ENCODE results near the gene PRKAG2.

PRKAG2 gene

DNA sequence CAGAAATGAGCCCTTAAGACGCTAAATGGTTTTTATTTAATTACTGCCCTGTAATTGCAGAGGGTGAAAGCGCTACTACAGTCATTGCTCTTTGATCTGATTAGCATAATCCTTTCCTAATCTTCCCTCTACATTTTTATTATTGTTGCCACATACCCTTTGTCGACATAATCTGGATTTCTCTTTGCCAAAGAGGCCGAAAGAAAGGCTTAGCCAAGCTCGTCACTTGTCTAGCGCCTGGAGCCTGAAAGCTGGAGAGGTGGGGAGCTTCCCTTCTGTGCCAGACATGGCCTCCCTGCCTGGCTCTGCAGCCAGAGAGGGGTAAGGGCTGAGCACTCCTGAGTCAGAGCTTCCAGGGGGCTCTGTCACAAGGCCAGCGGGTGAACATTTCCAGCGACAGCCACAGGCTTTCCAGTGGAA, 145.9 kb downstream of the PRKAG2 start:
- Mint-ChIP-seq H3K9me3 (no peaks in the 10 kb centered on the region), H3K4me3 (no peak overlapping the region), H3K27ac (no peak overlapping the region), H3K36me3 (no peaks in the 10 kb centered on the region), H3K4me1 (peaks cover 21 to 40% of the 10 kb centered on the region in 2 donors), H3K27me3 (no peaks in the 10 kb centered on the region)
- ATAC-seq (replicated peaks): no peak
- DNase-seq: no peak

DNA sequence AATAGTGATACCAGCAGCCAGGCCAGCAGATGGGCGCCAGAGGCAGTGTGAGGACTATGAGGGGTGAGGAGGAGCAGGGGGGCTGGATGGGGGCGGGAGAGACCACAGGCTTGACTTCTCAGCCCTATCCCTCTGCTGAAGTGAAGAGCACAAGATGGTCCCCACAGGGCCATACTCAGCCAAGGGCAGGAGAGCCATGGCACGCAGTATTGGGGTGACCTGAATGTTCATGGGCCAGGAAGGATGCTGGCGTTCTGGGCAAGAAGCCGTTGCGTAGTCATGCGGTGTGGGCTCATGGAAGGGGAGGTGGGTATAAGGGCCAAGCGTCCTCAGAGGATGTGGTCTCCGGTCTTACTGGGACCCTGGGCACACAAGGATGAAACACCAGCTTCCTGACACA, 146.3 kb downstream of the PRKAG2 start:
- no peaks in the 10 kb centered on the region for H3K27me3 Mint-ChIP-seq
- ATAC-seq (replicated peaks): no peak
- H3K36me3 Mint-ChIP-seq: no peaks in the 10 kb centered on the region
- peaks cover 24 to 40% of the 10 kb centered on the region in 2 donors for H3K4me1 Mint-ChIP-seq
- no peaks in the 10 kb centered on the region for H3K9me3 Mint-ChIP-seq
- no peak overlapping the region for H3K27ac Mint-ChIP-seq
- no peak for DNase-seq
- H3K4me3 Mint-ChIP-seq: no peak overlapping the region

DNA sequence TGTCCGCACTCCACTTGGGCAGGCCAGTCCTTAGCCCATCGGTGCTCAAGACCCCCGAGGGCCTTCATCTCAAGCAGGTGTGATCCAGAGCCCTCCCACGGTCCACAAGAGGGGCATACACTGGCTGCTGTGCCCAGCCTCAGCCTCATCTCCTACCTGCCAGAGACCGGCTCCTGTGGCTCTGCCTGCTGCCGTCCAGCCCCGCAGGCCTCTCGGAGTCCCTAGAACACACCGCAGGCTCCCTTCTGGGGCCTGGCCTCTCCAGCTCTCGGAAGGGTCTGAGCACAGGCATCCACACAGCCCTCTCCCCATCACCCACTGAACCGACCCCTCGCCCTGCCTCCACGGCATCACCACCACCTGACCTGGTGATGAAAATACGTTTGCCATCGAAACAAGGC, 147.4 kb downstream of the PRKAG2 start:
- DNase-seq (no peak), ATAC-seq (replicated peaks) (no peak)
- no peaks in the 10 kb centered on the region for H3K9me3 Mint-ChIP-seq
- H3K4me3 Mint-ChIP-seq: no peak overlapping the region
- H3K27ac Mint-ChIP-seq: no peak overlapping the region
- H3K36me3 Mint-ChIP-seq: peaks cover 0 to 3% of the 10 kb centered on the region in 2 donors
- H3K27me3 Mint-ChIP-seq: no peaks in the 10 kb centered on the region
- peaks cover 27 to 43% of the 10 kb centered on the region in 2 donors for H3K4me1 Mint-ChIP-seq

DNA sequence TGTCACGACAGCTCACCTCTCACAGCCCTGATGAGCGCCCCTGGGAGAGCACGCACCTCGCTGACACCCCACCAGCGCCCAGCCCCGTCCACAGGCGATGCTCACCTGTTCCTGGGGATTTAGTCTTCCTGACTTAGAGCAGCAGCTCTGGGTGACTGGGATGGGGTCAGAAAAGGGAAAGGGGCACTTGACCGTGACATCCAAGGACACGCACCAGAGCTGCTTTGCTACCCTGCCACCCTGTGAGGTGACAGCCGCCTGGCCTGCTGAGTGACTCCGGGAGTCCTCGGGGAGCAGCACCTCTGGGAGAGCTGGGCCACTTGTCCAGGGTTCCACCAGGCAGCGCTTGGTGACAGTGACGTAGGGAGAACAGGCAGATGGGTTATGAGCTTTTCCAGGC, 148.2 kb downstream of the PRKAG2 start:
- Mint-ChIP-seq H3K4me3 (no peak overlapping the region), H3K36me3 (peaks cover 0 to 3% of the 10 kb centered on the region in 2 donors), H3K27ac (no peak overlapping the region), H3K9me3 (no peaks in the 10 kb centered on the region), H3K4me1 (peaks cover 27 to 45% of the 10 kb centered on the region in 2 donors), H3K27me3 (no peaks in the 10 kb centered on the region)
- ATAC-seq (replicated peaks): no peak
- no peak for DNase-seq

DNA sequence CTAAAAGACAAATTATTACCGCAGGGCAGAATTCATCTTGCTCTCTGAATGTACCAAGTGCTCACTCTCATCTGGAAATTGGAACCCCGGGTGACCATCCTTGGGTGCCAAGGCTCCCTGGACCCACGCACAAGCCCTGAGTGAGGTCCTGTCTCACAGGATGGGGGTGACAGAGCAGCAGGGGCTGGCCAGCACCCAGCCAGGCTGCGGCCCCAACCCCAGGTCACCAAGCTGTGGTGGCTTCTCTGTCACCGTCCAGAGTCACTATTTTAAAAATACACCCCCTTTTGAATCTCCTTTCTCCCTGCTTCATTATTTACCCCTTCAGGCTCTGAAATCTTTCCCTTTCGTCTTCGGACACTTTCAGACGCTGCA, 148.6 kb downstream of the PRKAG2 start:
- ATAC-seq (replicated peaks) (no peak), DNase-seq (no peak)
- Mint-ChIP-seq H3K36me3 (peaks cover 0 to 3% of the 10 kb centered on the region in 2 donors), H3K4me1 (peaks cover 27 to 48% of the 10 kb centered on the region in 2 donors), H3K9me3 (no peaks in the 10 kb centered on the region), H3K4me3 (no peak overlapping the region), H3K27me3 (no peaks in the 10 kb centered on the region), H3K27ac (peak overlapping the region; percentile 83)

DNA sequence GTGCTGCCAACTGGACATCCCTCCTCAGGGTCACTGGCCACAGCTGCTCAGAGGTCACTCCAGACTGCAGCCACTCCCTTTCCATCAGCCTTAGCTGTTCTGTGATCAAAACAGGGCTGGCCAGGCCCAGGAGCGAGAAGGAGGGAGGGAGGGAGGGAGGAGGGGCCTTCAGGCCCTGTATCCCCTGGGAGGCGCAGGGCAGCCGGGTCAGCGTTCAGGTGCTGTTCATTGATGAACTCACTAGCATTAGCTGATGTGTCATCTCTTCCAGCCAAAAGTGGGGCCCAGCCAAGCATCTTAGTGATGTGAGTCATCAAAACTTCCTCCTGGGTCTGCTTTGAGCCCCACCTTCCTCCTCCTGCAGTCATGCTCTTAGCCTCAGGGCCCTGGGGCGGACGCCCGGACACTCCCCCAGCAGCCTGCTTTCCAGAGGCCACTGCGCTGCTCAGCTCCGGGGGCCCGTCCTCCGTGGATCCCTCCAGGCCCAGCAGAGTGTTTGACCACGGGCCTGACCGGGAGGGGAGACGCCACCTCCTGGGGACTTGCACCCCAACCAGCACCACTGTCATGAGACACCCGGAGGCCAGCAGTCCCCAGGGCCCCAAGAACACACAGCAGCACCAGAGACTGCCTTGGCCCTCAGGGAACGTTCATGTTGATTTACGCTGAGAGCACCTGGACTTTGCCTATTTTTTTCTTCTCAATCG, 149.2 kb downstream of the PRKAG2 start:
- H3K27me3 Mint-ChIP-seq: no peaks in the 10 kb centered on the region
- peaks cover 27 to 48% of the 10 kb centered on the region in 2 donors for H3K4me1 Mint-ChIP-seq
- H3K4me3 Mint-ChIP-seq: peak overlapping the region in 1 of 2 donors; percentile 11
- peak; percentile 86 to 87 for ATAC-seq (replicated peaks)
- peak overlapping the region; percentile 83 for H3K27ac Mint-ChIP-seq
- peaks cover 0 to 3% of the 10 kb centered on the region in 2 donors for H3K36me3 Mint-ChIP-seq
- H3K9me3 Mint-ChIP-seq: no peaks in the 10 kb centered on the region
- peak; percentile 68 for DNase-seq

DNA sequence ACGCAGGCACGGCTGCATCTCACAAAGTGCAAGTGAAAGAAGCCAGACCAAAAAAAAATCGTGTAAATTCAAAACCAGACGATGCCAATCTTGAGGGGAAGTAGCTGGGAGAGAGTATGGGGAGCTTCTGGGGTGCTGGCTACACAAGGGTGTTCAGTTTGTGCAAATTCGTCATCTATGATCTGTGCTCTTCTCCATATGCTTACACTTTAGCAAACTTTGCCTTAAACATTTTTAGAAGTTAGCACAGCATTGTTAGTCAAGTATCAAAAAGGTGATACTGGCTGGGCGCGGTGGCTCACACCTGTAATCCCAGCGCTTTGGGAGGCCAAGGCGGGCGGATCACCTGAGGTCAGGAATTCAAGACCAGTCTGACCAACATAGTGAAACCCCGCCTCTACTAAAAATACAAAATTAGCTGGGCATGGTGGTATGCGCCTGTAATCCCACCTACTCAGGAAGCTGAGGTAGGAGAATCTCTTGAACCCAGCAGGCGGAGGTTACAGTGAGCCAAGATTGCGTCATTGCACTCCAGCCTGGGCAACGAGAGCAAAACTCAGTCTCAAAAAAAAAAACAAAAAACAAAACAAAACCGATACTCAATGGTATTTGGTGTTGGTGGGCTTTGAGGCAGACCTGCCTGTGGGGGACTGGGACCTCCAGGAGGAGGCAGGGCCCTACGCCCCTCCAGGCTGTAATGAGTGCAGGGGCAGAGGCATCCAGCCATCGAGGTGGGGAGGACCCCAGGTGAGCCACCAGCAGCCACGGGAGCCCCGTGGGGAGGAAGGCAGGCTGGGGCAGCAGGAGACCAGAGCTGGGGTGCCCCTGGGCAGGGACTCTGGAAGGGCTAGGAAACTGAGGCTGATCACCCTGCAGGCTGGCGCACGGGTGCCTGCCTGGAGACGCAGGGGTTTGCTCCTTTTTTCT, 150.0 kb downstream of the PRKAG2 start:
- Mint-ChIP-seq H3K4me3 (peak overlapping the region in 1 of 2 donors; percentile 16), H3K36me3 (peaks cover 0 to 3% of the 10 kb centered on the region in 2 donors), H3K27ac (peak overlapping the region; percentile 65), H3K4me1 (peaks cover 27 to 50% of the 10 kb centered on the region in 2 donors), H3K9me3 (no peaks in the 10 kb centered on the region), H3K27me3 (no peaks in the 10 kb centered on the region)
- DNase-seq (no peak), ATAC-seq (replicated peaks) (no peak)

DNA sequence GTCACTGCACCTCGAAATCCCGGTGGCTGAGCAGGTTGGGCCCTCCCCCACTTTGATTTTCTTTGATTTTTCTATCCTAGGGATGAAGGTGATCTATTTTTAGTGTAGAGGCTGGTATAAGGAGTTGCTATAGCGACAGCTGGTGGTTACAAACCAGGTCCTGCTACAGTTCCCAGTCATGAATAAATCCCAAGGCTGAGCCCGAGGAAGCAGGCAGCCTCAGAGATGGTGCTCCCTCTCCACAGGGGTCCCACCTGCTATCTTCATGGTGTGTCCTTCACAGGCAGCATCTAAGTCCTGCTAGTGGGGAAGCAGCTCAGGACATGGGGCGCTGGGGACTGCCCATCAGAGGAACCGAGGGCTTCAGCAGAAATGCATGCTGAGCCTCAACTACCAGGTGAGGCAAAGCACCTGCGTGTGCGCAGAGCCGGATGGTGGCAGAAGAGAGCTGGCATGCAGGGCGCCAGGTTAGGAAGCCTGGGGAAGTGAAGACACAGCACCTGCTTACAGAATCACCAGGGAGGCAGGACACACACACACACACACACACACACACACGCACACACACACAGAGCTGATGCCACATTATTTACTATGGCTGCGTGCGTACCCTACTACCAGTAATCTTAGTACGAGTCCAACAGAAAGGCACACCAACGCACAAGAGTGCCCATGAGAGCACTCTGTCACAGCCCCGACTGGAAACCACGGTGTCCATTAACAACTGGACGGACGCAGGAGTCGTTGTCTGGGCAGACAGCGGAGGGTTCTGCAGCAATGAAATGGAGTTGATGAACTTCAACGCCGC, 150.9 kb downstream of the PRKAG2 start:
- Mint-ChIP-seq H3K4me3 (no peak overlapping the region), H3K27ac (peak overlapping the region; percentile 65), H3K27me3 (no peaks in the 10 kb centered on the region), H3K4me1 (peaks cover 27 to 55% of the 10 kb centered on the region in 2 donors), H3K36me3 (peaks cover 0 to 3% of the 10 kb centered on the region in 2 donors), H3K9me3 (no peaks in the 10 kb centered on the region)
- DNase-seq (no peak), ATAC-seq (replicated peaks) (no peak)

DNA sequence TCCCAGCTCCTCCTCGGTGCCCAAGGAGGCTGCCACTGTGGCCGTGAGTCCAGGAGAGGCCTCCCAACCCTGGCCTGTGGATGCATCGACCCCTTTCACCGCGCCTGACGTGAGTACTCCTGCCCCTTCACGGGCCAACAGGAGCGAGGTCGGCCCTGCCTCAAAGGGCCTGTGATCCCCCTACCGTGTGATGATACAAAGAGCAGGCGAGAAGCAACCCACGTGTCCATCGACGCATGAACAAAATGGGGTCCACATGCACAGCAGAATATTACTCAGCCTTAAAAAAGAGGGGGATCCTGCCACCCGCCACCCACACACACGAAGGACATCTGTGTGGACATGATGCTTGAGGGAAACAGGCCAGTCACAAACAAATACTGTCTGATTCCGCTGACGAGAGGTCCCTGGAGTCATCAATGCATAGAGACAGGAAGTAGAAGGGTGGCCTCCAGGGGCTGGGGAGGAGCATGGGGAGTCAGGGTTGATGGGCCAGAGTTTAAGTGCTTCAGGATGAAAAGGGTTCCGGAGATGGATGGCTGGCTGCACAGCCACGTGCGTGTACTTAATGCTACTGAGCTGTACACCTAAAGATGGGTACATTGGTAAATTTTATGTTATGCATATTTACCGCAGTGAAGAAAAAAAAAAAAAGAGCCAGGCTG, 151.9 kb downstream of the PRKAG2 start:
- DNase-seq (peak; percentile 53), ATAC-seq (replicated peaks) (peak; percentile 79 to 83)
- Mint-ChIP-seq H3K4me3 (peak overlapping the region; percentile 63 to 70), H3K9me3 (no peaks in the 10 kb centered on the region), H3K27me3 (no peaks in the 10 kb centered on the region), H3K27ac (peak overlapping the region; percentile 85), H3K4me1 (peaks cover 27 to 55% of the 10 kb centered on the region in 2 donors), H3K36me3 (peaks cover 0 to 3% of the 10 kb centered on the region in 2 donors)

DNA sequence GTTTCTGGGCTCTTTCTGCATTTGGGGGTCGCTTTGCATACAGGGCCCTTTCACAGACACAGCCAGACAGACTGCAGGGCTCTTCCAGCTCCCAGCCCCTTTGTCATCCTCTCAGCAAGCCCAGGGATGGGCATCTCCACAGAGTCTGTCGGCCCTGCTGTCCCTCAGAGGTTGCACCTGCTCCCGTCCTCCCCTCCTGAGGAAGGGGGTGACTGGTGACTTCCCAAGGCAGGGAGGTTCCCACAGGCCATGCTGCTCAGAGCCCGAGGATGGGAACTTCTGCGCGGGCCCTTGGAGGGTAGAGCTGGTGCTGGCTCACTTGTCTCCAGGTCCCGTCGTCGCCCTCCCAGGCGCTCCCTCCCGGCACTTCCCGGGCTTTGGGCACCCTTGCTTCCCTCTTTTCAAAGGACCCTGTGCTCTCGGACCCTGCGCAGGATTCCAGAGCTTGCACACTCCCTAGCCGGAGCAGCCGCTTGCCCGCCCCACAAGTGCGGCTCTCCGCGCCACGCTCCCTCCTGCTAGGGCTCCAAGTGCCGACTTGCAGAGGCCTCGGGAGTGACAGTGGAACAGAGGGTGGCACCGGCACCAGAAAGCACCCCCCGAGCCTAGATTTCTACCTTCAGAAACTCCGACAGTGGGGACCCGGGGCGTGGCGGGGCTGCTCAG, 152.5 kb downstream of the PRKAG2 start:
- DNase-seq (no peak), ATAC-seq (replicated peaks) (no peak)
- H3K36me3 Mint-ChIP-seq: peaks cover 3 to 6% of the 10 kb centered on the region in 2 donors
- no peaks in the 10 kb centered on the region for H3K9me3 Mint-ChIP-seq
- no peaks in the 10 kb centered on the region for H3K27me3 Mint-ChIP-seq
- peaks cover 27 to 55% of the 10 kb centered on the region in 2 donors for H3K4me1 Mint-ChIP-seq
- H3K4me3 Mint-ChIP-seq: peak overlapping the region in 1 of 2 donors; percentile 70
- H3K27ac Mint-ChIP-seq: peak overlapping the region; percentile 85

DNA sequence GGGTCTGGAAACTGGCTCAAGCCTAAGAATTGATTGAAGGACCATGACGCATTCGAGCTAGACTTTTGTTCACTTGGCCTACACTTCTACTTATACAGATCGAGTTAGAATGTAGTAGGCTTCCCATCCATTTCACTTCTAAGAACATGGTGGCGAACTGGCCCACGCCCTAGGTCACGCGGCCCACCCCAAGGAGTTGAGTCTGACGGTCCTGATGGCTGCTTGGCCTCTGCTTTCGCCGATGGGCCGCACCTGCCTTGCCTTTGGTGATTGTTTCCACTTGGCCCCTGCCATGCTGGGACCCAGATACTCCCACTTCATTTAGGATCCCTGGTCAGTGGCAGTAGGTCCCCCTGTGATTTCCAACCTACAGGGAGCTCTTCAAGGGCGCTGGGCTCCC, 153.6 kb downstream of the PRKAG2 start:
- Mint-ChIP-seq H3K36me3 (peaks cover 3 to 12% of the 10 kb centered on the region in 2 donors), H3K27me3 (no peaks in the 10 kb centered on the region), H3K9me3 (peaks cover 0 to under 1% of the 10 kb centered on the region in 2 donors), H3K4me1 (peaks cover 24 to 49% of the 10 kb centered on the region in 2 donors), H3K4me3 (no peak overlapping the region), H3K27ac (no peak overlapping the region)
- ATAC-seq (replicated peaks) (no peak), DNase-seq (no peak)

DNA sequence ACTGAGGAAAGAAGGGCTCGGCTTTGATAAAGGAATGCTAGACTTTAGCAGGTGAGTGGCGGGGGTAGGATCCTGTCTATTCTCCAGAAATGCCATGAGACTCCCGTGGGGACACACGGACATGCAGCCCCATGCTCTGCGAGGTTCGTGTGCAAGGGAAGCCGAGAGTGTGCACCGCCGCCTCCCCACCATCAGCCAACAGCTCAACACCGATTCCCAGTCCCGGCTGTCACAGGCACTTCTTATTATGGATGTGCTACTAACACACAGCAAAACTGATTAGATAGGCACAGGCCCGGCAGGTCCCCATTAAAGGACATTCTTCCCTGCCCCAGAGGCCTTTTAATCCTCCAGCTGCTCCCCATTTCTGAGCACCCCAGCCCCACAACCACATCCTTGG, 154.4 kb downstream of the PRKAG2 start:
- Mint-ChIP-seq H3K4me1 (peaks cover 24 to 41% of the 10 kb centered on the region in 2 donors), H3K9me3 (peaks cover 0 to 2% of the 10 kb centered on the region in 2 donors)

DNA sequence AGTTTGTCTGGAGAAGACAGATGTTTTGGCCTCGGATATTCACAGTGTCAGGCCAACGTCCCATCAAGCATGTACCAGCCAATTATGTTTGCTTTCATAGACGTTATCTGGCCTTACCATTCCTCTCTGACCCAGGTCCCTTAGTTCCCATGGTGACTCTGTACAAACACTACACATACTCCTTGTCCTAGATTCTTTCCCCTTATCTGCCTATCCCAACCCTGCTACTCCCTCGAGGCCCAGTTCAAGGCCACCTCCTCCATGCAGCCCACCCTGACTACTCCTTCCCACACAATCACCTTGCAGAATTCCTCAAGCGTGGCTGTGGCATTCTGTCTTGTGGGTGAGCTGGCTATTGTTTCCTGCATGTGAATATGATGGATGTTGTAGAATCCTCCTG, 155.2 kb downstream of the PRKAG2 start:
- DNase-seq (no peak), ATAC-seq (replicated peaks) (no peak)
- Mint-ChIP-seq H3K36me3 (peaks cover 3 to 16% of the 10 kb centered on the region in 2 donors), H3K27ac (no peak overlapping the region), H3K4me1 (peaks cover 22 to 34% of the 10 kb centered on the region in 2 donors), H3K9me3 (peaks cover 0 to 2% of the 10 kb centered on the region in 2 donors), H3K4me3 (no peak overlapping the region), H3K27me3 (no peaks in the 10 kb centered on the region)

More for the DNA sequence above, 154.4 kb downstream of the PRKAG2 start:
- ATAC-seq (replicated peaks) (no peak), DNase-seq (no peak)
- H3K36me3 Mint-ChIP-seq: peaks cover 3 to 15% of the 10 kb centered on the region in 2 donors
- no peaks in the 10 kb centered on the region for H3K27me3 Mint-ChIP-seq
- H3K27ac Mint-ChIP-seq: no peak overlapping the region
- no peak overlapping the region for H3K4me3 Mint-ChIP-seq

All from stimulated activated naive B cell treated with anti-CD40 and anti-IgM and Interleukin-4, amounts not matched to agents 10 μg/mL and 1 μg/mL and 100 μg/mL, for 72 hours (primary cell).